Transverse colon (tissue), 4 donors: ENCODE data around the gene MTG2.

ENCODE experiments used
- EP300 ChIP-seq: sonication (generic); formaldehyde crosslinking; IDR thresholded peaks from one replicate; pipeline ENCODE4 v1.6.1; 2017; ENCODE audit warnings: antibody characterized with exemption, low read depth
- POLR2A ChIP-seq: fragments of 450-650 bp; IDR thresholded peaks from one replicate; pipeline ENCODE4 v1.6.1; 2016; ENCODE audit warnings: antibody characterized with exemption, mild to moderate bottlenecking, moderate library complexity
- POLR2AphosphoS5 ChIP-seq, 3 donors: sonication (generic); formaldehyde crosslinking; IDR thresholded peaks; one replicate each; pipeline ENCODE4 v1.6.1; 2016; ENCODE audit warnings: antibody characterized with exemption in 3 of 3
- TF ChIP-seq, protein P1 (sequence below), 5 experiments: fragments of 200-600 bp in 3 of 5; fragments of 450-650 bp in 2 of 5; sonication (generic) in 3 of 5; IDR thresholded peaks; 1 replicate in 2 of 5; 2 replicates in 3 of 5; pipeline ENCODE4 v1.5.1; 2016 to 2017; ENCODE audit warnings: antibody characterized with exemption in 5 of 5, inconsistent platforms in 3 of 5, mild to moderate bottlenecking in 2 of 5, moderate library complexity in 1 of 5

DNA sequence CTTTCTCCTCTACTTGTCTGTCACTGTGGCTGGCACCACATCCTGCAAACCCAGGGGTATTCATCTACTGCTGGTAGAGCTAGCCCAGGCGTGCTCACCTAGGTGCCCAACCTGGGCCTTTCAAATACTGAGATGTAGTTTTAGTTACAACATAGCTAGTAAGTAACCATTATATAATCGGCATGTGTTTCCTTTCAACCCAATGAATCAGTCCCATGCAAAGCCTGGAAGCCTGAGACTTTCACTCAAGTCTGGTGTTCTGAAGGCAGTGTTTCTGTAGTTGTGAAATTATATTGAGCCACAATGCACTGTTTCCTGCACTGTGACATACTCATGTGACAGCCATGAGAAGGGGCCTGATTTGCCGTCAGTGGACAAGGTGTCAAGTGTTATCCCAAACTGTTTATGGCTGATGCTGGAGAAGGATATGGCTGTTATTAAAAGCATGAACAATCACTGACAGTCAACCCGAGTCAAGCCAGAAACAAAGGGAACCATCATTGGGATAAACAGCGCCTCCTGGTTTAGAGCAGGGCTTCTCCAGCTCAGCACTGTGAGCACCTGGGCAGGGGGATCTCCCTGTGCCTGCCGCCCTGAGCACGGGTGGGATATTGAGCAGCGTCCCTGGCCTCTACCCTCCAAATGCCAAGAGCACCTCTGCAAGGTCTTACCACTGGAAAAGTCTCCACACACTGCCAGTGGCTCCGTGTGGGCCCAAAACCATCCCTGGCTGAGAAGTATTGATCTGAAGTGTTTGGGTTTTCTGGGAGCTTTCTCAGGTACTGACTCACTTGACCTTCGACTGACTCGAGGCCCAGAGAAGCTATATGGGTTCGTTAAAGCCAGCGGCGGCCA, 41.2 kb upstream of the MTG2 start:
- no peak for TF ChIP-seq POLR2A
- TF ChIP-seq, protein P1, sequence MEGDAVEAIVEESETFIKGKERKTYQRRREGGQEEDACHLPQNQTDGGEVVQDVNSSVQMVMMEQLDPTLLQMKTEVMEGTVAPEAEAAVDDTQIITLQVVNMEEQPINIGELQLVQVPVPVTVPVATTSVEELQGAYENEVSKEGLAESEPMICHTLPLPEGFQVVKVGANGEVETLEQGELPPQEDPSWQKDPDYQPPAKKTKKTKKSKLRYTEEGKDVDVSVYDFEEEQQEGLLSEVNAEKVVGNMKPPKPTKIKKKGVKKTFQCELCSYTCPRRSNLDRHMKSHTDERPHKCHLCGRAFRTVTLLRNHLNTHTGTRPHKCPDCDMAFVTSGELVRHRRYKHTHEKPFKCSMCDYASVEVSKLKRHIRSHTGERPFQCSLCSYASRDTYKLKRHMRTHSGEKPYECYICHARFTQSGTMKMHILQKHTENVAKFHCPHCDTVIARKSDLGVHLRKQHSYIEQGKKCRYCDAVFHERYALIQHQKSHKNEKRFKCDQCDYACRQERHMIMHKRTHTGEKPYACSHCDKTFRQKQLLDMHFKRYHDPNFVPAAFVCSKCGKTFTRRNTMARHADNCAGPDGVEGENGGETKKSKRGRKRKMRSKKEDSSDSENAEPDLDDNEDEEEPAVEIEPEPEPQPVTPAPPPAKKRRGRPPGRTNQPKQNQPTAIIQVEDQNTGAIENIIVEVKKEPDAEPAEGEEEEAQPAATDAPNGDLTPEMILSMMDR (IDR thresholded peaks at IDR 0.05) = peak in 2 of 5 experiments; percentile 29 to 37
- TF ChIP-seq EP300 = no peak
- no peak for TF ChIP-seq POLR2AphosphoS5 (IDR thresholded peaks at IDR 0.05)
